Brain microvascular endothelial cell (primary cell): ENCODE measurements around the gene SUCLG2.

ENCODE experiments used
- DNase-seq: peaks from one replicate; pipeline ENCODE4 v3.0.0-alpha.2; 2020
- H3K27ac ChIP-seq: fragments of 250-450 bp; sonication (Bioruptor Pico); 2 replicates; pipeline ENCODE4 v1.5.1; 2020; ENCODE audit warnings: mild to moderate bottlenecking, moderate library complexity
- H3K27me3 ChIP-seq: fragments of 250-450 bp; sonication (Bioruptor Pico); replicated peaks from 2 replicates; pipeline ENCODE4 v1.5.1; 2020; ENCODE audit warnings: mild to moderate bottlenecking
- H3K36me3 ChIP-seq: fragments of 250-450 bp; sonication (Bioruptor Pico); replicated peaks from 2 replicates; pipeline ENCODE4 v1.5.1; 2020; ENCODE audit warnings: mild to moderate bottlenecking
- H3K4me3 ChIP-seq: 2 replicates; pipeline ENCODE4 v1.5.1; 2011; ENCODE audit warnings: low read depth, mild to moderate bottlenecking, control low read depth, low read length, moderate library complexity
- in situ Hi-C: cut with HindIII; loops from 2 replicates; pipeline ENCODE4 v1.10.0; 2017; ENCODE audit warnings: low sequenced_read_pairs, low pct_ligation_motif_present
- TF ChIP-seq, protein P1 (sequence below): IDR thresholded peaks from 2 replicates; pipeline ENCODE4 v1.5.1; 2011; ENCODE audit warnings: low read depth, mild to moderate bottlenecking, moderate library complexity, low read length, control low read depth, inconsistent platforms; ENCODE audit errors: missing control alignments

The SUCLG2 gene

DNA sequence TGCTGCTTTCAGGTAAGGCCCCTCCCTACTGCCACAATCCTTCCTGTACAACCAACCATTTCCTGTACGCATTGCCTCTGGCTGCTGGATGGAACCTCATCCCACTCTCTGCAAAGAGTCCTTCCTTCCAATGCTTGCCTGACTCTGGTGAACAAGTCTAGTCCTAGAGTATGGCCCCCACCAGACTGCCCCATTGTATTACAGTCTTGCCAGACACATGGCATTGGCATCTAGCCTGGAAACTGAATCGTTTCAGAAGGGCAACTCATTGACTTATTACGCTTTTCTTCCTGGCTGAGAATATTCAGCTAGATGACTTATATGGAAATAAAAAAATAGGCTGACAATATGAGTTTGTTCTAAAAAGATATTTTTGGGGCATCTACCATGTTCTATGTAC is 170.3 kb downstream of the SUCLG2 start:
- in situ Hi-C loops, result no loop called here
- TF ChIP-seq, protein P1, sequence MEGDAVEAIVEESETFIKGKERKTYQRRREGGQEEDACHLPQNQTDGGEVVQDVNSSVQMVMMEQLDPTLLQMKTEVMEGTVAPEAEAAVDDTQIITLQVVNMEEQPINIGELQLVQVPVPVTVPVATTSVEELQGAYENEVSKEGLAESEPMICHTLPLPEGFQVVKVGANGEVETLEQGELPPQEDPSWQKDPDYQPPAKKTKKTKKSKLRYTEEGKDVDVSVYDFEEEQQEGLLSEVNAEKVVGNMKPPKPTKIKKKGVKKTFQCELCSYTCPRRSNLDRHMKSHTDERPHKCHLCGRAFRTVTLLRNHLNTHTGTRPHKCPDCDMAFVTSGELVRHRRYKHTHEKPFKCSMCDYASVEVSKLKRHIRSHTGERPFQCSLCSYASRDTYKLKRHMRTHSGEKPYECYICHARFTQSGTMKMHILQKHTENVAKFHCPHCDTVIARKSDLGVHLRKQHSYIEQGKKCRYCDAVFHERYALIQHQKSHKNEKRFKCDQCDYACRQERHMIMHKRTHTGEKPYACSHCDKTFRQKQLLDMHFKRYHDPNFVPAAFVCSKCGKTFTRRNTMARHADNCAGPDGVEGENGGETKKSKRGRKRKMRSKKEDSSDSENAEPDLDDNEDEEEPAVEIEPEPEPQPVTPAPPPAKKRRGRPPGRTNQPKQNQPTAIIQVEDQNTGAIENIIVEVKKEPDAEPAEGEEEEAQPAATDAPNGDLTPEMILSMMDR, result no peak
- no peaks in the 10 kb centered on the region for H3K27me3 ChIP-seq
- no peak overlapping the region for H3K27ac ChIP-seq
- H3K4me3 ChIP-seq, result no peak overlapping the region
- DNase-seq, result no peak
- H3K36me3 ChIP-seq, result no peaks in the 10 kb centered on the region

DNA sequence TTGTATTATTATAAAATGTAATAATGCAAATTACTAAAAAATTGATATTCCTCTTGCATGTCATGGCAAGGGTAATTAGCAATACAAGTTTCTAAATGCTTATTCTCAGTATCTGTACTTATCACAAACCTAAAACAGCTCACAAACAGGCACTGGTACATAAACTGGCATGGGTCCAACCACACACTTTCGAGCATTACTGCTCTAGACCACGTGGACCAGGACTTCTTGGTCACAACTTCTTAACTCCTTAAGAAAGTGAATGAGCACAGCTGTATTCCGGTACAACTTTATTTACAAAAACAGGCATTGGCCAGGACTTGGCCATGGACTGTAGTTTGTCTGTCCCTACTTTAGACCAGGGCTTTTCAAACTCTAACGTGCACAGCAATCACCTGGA is 173.3 kb downstream of the SUCLG2 start:
- in situ Hi-C loops, result no loop called here
- H3K36me3 ChIP-seq, result no peaks in the 10 kb centered on the region
- H3K4me3 ChIP-seq, result no peak overlapping the region
- no peak overlapping the region for H3K27ac ChIP-seq
- TF ChIP-seq, protein P1, result no peak
- no peaks in the 10 kb centered on the region for H3K27me3 ChIP-seq
- no peak for DNase-seq

DNA sequence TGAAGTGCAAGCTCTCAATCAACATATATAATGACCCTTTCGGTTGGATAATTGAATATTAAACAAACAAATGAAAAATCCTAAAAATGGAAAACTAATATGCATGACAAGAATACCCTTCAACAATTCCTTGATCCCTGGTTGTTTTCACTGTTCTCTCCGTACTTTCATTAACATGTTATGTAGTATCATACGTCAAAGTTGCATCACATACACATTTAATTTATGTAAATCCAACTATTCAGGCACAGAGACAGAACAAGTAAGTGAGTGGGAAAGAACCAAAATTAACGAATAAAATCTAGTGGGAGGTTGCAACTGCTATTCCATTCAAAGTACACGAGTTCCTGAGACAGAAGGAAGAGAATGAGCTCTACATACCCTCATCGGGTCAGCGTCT is 176.0 kb downstream of the SUCLG2 start:
- Histone ChIP-seq H3K36me3 (no peaks in the 10 kb centered on the region), H3K4me3 (no peak overlapping the region), H3K27ac (no peak overlapping the region), H3K27me3 (no peaks in the 10 kb centered on the region)
- TF ChIP-seq, protein P1, result no peak
- in situ Hi-C loops, result no loop called here
- DNase-seq, result no peak

DNA sequence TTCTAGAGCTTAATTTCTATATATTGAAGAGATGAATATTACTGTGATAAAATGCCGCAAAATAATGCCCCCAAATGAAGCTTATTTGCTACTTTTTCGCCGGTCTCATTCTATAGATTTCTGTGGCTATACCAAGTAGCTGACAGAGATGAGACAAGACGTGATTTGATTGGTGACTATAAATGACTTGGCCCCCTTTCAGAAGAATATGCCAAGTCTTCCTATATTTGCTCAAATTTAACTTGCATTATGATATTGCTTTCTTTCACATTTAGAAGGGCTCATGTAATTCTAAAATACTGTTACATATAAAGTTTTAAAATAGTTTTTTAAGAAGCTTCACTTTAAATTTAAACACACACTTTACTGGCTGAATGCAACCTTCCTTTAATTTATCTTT is 180.1 kb downstream of the SUCLG2 start:
- no peak for DNase-seq
- no peak overlapping the region for H3K27ac ChIP-seq
- in situ Hi-C loops, result no loop called here
- TF ChIP-seq, protein P1, result no peak
- H3K4me3 ChIP-seq, result no peak overlapping the region
- H3K27me3 ChIP-seq, result no peaks in the 10 kb centered on the region
- H3K36me3 ChIP-seq, result no peaks in the 10 kb centered on the region

DNA sequence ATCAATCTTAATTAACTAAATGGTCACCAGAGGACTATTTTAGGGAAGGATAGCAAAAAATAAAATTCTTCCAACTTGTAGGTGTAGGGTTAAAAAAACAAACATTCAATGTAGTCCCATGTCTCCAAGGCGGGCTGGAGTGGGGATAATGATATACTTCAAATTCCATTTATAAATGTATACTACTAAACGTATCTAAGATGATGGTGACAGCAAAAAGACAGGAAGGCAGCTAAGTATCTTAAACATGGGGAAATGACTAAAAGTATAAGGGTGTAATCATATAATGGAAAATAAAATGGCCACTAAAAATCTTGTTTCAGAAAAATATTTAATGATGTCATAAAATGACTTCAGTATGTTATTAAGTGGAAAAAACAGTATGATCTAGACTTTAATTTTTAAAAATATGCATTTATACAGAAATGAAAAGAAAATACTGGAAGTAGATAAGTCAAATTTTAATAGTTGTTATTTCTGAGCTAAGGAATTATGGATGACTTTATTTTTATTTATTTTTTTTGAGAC is 181.7 kb downstream of the SUCLG2 start:
- H3K4me3 ChIP-seq, result no peak overlapping the region
- no peaks in the 10 kb centered on the region for H3K27me3 ChIP-seq
- DNase-seq, result no peak
- TF ChIP-seq, protein P1, result no peak
- H3K36me3 ChIP-seq, result no peaks in the 10 kb centered on the region
- H3K27ac ChIP-seq, result no peak overlapping the region
- in situ Hi-C loops, result no loop called here

DNA sequence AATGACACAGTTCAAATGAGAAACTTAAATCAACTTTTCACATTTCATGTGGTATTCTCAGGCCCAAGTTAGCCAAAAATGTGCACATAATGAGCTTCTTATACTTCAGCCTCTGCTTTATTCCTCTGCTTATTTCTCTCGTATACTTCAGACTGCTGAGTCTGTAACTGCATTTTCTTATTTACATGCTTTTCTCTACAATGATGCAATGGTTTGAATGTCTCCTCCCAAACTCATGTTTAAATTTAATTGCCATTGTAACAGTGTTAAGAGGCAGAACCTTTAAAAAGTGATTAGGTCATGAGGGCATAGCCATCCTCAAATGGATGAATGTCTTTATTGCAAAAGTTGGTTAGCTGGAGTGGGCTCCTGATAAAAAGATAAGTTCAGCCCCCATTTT is 184.2 kb downstream of the SUCLG2 start:
- in situ Hi-C loops, result no loop called here

More for the DNA sequence above, 184.2 kb downstream of the SUCLG2 start:
- no peaks in the 10 kb centered on the region for H3K27me3 ChIP-seq
- TF ChIP-seq, protein P1, result no peak
- DNase-seq, result no peak
- no peaks in the 10 kb centered on the region for H3K36me3 ChIP-seq
- H3K27ac ChIP-seq, result no peak overlapping the region
- no peak overlapping the region for H3K4me3 ChIP-seq
